Measurements from ENCODE around the gene EHD1.

DNA sequence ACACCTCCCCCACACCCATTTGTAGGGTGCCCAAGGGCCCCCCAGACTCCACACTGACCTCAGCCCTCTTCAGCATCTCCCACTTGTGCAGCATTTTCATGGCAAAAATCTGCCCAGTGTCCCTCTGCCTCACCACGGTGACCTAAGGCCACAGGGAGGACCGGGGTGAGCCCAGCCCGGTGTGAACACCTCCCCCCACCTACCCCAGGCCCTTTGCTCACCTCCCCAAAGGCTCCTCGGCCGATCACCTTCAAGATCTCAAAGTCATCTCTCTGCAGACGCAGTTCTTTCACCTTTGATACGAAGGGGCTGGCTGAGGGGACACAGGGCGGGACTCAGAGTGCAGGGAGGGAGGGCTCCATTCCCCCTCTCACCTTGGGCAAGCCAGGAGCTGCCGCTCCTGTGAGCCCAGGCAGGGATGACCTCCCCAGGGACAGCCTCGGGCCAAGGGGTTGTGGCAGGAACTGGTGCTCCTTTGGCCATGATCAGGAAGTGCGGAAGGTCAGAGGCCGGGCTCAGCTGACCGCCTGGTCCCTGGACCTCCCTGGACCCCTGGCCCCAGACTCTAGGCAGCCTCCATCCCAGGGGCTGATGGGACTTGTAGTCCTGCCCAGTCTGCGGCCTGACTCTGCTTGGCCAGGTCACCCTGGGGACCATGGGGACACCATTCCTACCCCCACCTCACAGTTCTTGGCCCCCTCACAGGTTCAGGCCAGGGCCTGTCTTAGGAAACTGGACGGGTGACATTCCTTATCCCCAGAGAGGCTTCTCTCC, 36.6 kb downstream of the EHD1 start:
- TF ChIP-seq POLR2A (IDR thresholded peaks at IDR 0.05) = no peak
- TF ChIP-seq POLR2AphosphoS5 (IDR thresholded peaks at IDR 0.05) = no peak

Data from upper lobe of left lung (tissue), 4 donors.